GM23338 (cell line): Measurements from ENCODE around the gene BRICD5. TPM values are rescaled to one million over a fixed set of nuclear protein-coding genes. Genes with fewer than 3 reads are reported as not detected.

Experiments
- ATAC-seq: fragments of 200-7000 bp; cut with Tn5 transposase; 3 replicates; pipeline ENCODE4 v1.9.1; 2020
- DNase-seq: peaks from one replicate; pipeline ENCODE4 v3.0.0-alpha.2; 2015; ENCODE audit warnings: low spot score
- H2AFZ ChIP-seq: fragments of 200-600 bp; sonication (generic); 2 replicates; pipeline ENCODE4 v1.8.0; 2016; ENCODE audit warnings: antibody characterized with exemption, mild to moderate bottlenecking, moderate library complexity
- H3F3A ChIP-seq: fragments of 200-600 bp; sonication (generic); replicated peaks from 2 replicates; pipeline ENCODE4 v1.8.0; 2017; ENCODE audit warnings: antibody characterized with exemption, mixed run types, low read depth
- H3K27ac ChIP-seq: fragments of 200-600 bp; sonication (generic); 2 replicates; pipeline ENCODE4 v1.6.1; 2016; ENCODE audit warnings: low read depth
- H3K27me3 ChIP-seq: fragments of 200-600 bp; sonication (generic); 2 replicates; pipeline ENCODE4 v1.8.0; 2016; ENCODE audit warnings: mild to moderate bottlenecking, mixed run types, moderate library complexity; ENCODE audit not compliant: insufficient read depth
- H3K36me3 ChIP-seq: fragments of 200-600 bp; sonication (generic); 2 replicates; pipeline ENCODE4 v1.8.0; 2016; ENCODE audit warnings: mild to moderate bottlenecking; ENCODE audit not compliant: insufficient read depth
- H3K4me1 ChIP-seq: fragments of 200-600 bp; sonication (generic); 2 replicates; pipeline ENCODE4 v1.8.0; 2016; ENCODE audit warnings: mild to moderate bottlenecking, moderate library complexity; ENCODE audit not compliant: insufficient read depth
- H3K4me2 ChIP-seq: fragments of 200-600 bp; sonication (generic); 2 replicates; pipeline ENCODE4 v1.7.1; 2017; ENCODE audit warnings: mixed run types
- H3K4me3 ChIP-seq: fragments of 200-600 bp; sonication (generic); 2 replicates; pipeline ENCODE4 v1.6.1; 2016; ENCODE audit warnings: mixed run types
- H3K79me2 ChIP-seq: fragments of 200-600 bp; sonication (generic); replicated peaks from 2 replicates; pipeline ENCODE4 v1.8.0; 2017; ENCODE audit warnings: mild to moderate bottlenecking; ENCODE audit not compliant: insufficient read depth
- H3K9me2 ChIP-seq: fragments of 200-600 bp; sonication (generic); 2 replicates; pipeline ENCODE4 v1.8.0; 2017; ENCODE audit not compliant: insufficient read depth
- H4K20me1 ChIP-seq: fragments of 200-600 bp; sonication (generic); replicated peaks from 2 replicates; pipeline ENCODE4 v1.8.0; 2017; ENCODE audit warnings: mild to moderate bottlenecking; ENCODE audit not compliant: insufficient read depth
- H3K27ac Mint-ChIP-seq: 2 replicates; pipeline ENCODE4 v1.8.0; 2020; ENCODE audit warnings: inconsistent platforms, mild to moderate bottlenecking, moderate library complexity, mixed read lengths
- H3K27me3 Mint-ChIP-seq: 3 replicates; pipeline ENCODE4 v1.8.0; 2022; ENCODE audit warnings: low read depth, mild to moderate bottlenecking, moderate library complexity, mixed read lengths, inconsistent platforms; ENCODE audit not compliant: insufficient read depth, poor library complexity
- H3K36me3 Mint-ChIP-seq: 3 replicates; pipeline ENCODE4 v1.8.0; 2021; ENCODE audit warnings: low read depth, mild to moderate bottlenecking, inconsistent platforms, moderate library complexity, mixed read lengths
- H3K4me1 Mint-ChIP-seq: 3 replicates; pipeline ENCODE4 v1.8.0; 2020; ENCODE audit warnings: mild to moderate bottlenecking, inconsistent platforms, mixed read lengths
- H3K4me3 Mint-ChIP-seq: 3 replicates; pipeline ENCODE4 v1.8.0; 2021; ENCODE audit warnings: moderate library complexity, mild to moderate bottlenecking, inconsistent platforms, mixed read lengths
- H3K9me3 Mint-ChIP-seq: 3 replicates; pipeline ENCODE4 v1.8.0; 2020; ENCODE audit warnings: moderate library complexity, mild to moderate bottlenecking, inconsistent platforms, mixed read lengths
- CTCF ChIP-seq, 2 experiments: fragments of 200-600 bp in 1 of 2; sonication (generic) in 1 of 2; conservative IDR thresholded peaks; 2 replicates each; pipeline versions ENCODE4 v1.5.1 to v1.6.1; 2016 to 2017; ENCODE audit warnings: antibody characterized with exemption in 2 of 2, low read depth in 2 of 2, mild to moderate bottlenecking in 2 of 2, moderate library complexity in 1 of 2
- EZH2 ChIP-seq: fragments of 200-600 bp; sonication (generic); IDR thresholded peaks from one replicate; pipeline ENCODE4 v1.8.0; 2017; ENCODE audit warnings: antibody characterized with exemption, mild to moderate bottlenecking, low read depth; ENCODE audit not compliant: unreplicated experiment
- NANOG ChIP-seq: IDR thresholded peaks from 2 replicates; pipeline ENCODE4 v1.6.1; 2016; ENCODE audit warnings: antibody characterized with exemption, borderline replicate concordance
- REST ChIP-seq: IDR thresholded peaks from one replicate; pipeline ENCODE4 v1.6.1; 2018; ENCODE audit warnings: antibody characterized with exemption; ENCODE audit not compliant: unreplicated experiment
- ZNF114 ChIP-seq: fragments of 250-450 bp; sonication (Bioruptor Pico); IDR thresholded peaks from 2 replicates; pipeline ENCODE4 v1.5.0; 2020; ENCODE audit warnings: mild to moderate bottlenecking, moderate library complexity
- ZNF462 ChIP-seq: fragments of 250-450 bp; sonication (Bioruptor Pico); IDR thresholded peaks from 2 replicates; pipeline ENCODE4 v1.5.0; 2020; ENCODE audit warnings: mild to moderate bottlenecking, moderate library complexity
- polyA plus RNA-seq: library from polyadenylated mRNA; unstranded; fragments of >200 nt; fragmentation: Nextera tagmentation; extraction: Ambion mirVana; gene quantifications from 2 replicates; pipeline ENCODE4 v1.2.1, GENCODE V29; 2016
- total RNA-seq: library from RNA; depleted of rRNA; stranded (reverse); fragments of >200 nt; shearing (Covaris generic); gene quantifications from 2 replicates; pipeline ENCODE4 v1.2.3, GENCODE V29; 2014
- TF ChIP-seq, protein P1 (sequence below): IDR thresholded peaks from 2 replicates; pipeline ENCODE4 v1.6.1; 2016; ENCODE audit warnings: antibody characterized with exemption

Gene BRICD5
- total and polyA plus RNA-seq, 2 experiments from 2014 or later: 5.3 to 6.3 TPM

- no peak for TF ChIP-seq ZNF462 (CRISPR knock-in tag)
- no peak for TF ChIP-seq EZH2
- TF ChIP-seq REST: no peak
Measured at GRCh38 chr16:2194166-2194834, 16.4 kb downstream of the BRICD5 start (continued).

- Histone ChIP-seq H3K79me2 (no peaks in the 10 kb centered on the region), H3K36me3 (no peaks in the 10 kb centered on the region), H3K4me3 (no peak overlapping the region), H3K27me3 (peaks cover 11% of the 10 kb centered on the region), H3K9me2 (no peaks in the 10 kb centered on the region), H3F3A (0 out of 2 replicates have a peak, but pooled peaks cover 2% of the 10 kb centered on the region), H3K4me1 (no peaks in the 10 kb centered on the region; the same call in 1 of the 2 replicates), H2AFZ (no peak overlapping the region), H3K27ac (no peak overlapping the region), H3K4me2 (no peak overlapping the region), H4K20me1 (no peaks in the 10 kb centered on the region)
- Mint-ChIP-seq H3K27ac (no peak overlapping the region), H3K36me3 (no peaks in the 10 kb centered on the region), H3K9me3 (no peaks in the 10 kb centered on the region), H3K4me3 (no peak overlapping the region), H3K4me1 (no peaks in the 10 kb centered on the region), H3K27me3 (peaks cover 5% of the 10 kb centered on the region)
- no peak for DNase-seq
- ATAC-seq: no peak
- TF ChIP-seq, protein P1, sequence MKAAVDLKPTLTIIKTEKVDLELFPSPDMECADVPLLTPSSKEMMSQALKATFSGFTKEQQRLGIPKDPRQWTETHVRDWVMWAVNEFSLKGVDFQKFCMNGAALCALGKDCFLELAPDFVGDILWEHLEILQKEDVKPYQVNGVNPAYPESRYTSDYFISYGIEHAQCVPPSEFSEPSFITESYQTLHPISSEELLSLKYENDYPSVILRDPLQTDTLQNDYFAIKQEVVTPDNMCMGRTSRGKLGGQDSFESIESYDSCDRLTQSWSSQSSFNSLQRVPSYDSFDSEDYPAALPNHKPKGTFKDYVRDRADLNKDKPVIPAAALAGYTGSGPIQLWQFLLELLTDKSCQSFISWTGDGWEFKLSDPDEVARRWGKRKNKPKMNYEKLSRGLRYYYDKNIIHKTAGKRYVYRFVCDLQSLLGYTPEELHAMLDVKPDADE: no peak
- TF ChIP-seq CTCF (conservative IDR thresholded peaks at IDR 0.05; ENCODE audit: low read depth in 2 of 2) (no peak), NANOG (no peak), EZH2 (no peak), REST (no peak), ZNF114 (CRISPR knock-in tag) (no peak)
Measured at GRCh38 chr16:2191446-2191706, 19.3 kb downstream of the BRICD5 start.
